Suppressor macrophage treated with lipopolysaccharide for 1 hour (primary cell): Measurements from ENCODE around the gene UBE3D.
"Not testable (repeated sequence)": the region's sequence is repeated elsewhere in the genome, so short reads cannot be mapped to it uniquely, and the experiment has no call there.

ENCODE experiments used
- DNase-seq, 3 donors: peaks; one replicate each; pipeline ENCODE4 v3.0.0-alpha.2; 2020 to 2022

UBE3D gene

GRCh38 chr6:82971877-82972460 is 93.7 kb downstream of the UBE3D start:
- no peak for DNase-seq

- DNase-seq = no peak
These were observed 94.8 kb downstream of the UBE3D start for GRCh38 chr6:82970839-82971238.

- no peak for DNase-seq
These were observed 96.9 kb downstream of the UBE3D start for GRCh38 chr6:82968708-82969107.

GRCh38 chr6:82963191-82963925 is 102.3 kb downstream of the UBE3D start:
- no peak for DNase-seq

- no peak for DNase-seq
These were observed 106.2 kb downstream of the UBE3D start for GRCh38 chr6:82959385-82959941.

- no peak for DNase-seq
These were observed 107.1 kb downstream of the UBE3D start for GRCh38 chr6:82958551-82958950.

- no peak for DNase-seq
These were observed 107.8 kb downstream of the UBE3D start for GRCh38 chr6:82957868-82958245.

GRCh38 chr6:82957171-82957867 is 108.3 kb downstream of the UBE3D start:
- no peak for DNase-seq

- DNase-seq = no peak
These were observed 109.8 kb downstream of the UBE3D start for GRCh38 chr6:82955841-82956240.

- DNase-seq = no peak
These were observed 110.6 kb downstream of the UBE3D start for GRCh38 chr6:82954937-82955577.

- no peak for DNase-seq
These were observed 111.3 kb downstream of the UBE3D start for GRCh38 chr6:82954356-82954755.

GRCh38 chr6:82953871-82954270 is 111.8 kb downstream of the UBE3D start:
- DNase-seq = no peak

GRCh38 chr6:82951935-82952334 is 113.7 kb downstream of the UBE3D start:
- no peak for DNase-seq

GRCh38 chr6:82951389-82951788 is 114.3 kb downstream of the UBE3D start:
- no peak for DNase-seq

GRCh38 chr6:82930915-82931314 is 134.7 kb downstream of the UBE3D start:
- not testable (repeated sequence) for DNase-seq

GRCh38 chr6:82924799-82925535 is 140.7 kb downstream of the UBE3D start:
- no peak for DNase-seq

- no peak for DNase-seq
These were observed 144.4 kb downstream of the UBE3D start for GRCh38 chr6:82921258-82921657.

GRCh38 chr6:82917346-82918064 is 148.1 kb downstream of the UBE3D start:
- no peak for DNase-seq

- no peak for DNase-seq
These were observed 150.0 kb downstream of the UBE3D start for GRCh38 chr6:82915666-82916065.

GRCh38 chr6:82914511-82914910 is 151.1 kb downstream of the UBE3D start:
- no peak for DNase-seq

- DNase-seq = no peak
These were observed 154.8 kb downstream of the UBE3D start for GRCh38 chr6:82910820-82911219.

GRCh38 chr6:82910395-82910794 is 155.2 kb downstream of the UBE3D start:
- no peak for DNase-seq
